Ovary (tissue), 9 donors: ENCODE measurements around the gene NBPF3. TPM values are rescaled to one million over a fixed set of nuclear protein-coding genes. Genes with fewer than 3 reads are reported as not detected.
A peak's percentile ranks its signal among the peaks of the same experiment; 100 is the strongest.

Experiments
- DNase-seq, 5 donors: peaks; one replicate each; pipeline ENCODE4 v3.0.0-alpha.2; 2019 to 2020
- H3K27ac ChIP-seq, 2 donors: fragments of 200-600 bp; one replicate each; pipeline versions ENCODE4 v1.5.1 to v1.8.0; 2019 to 2022
- H3K27me3 ChIP-seq: fragments of 200-600 bp; one replicate; pipeline ENCODE4 v1.8.0; 2022
- H3K36me3 ChIP-seq: fragments of 200-600 bp; sonication (generic); one replicate; pipeline ENCODE4 v1.5.1; 2019
- H3K4me1 ChIP-seq: one replicate; pipeline ENCODE4 v1.8.1; 2013; ENCODE audit warnings: mild to moderate bottlenecking, moderate library complexity; ENCODE audit not compliant: insufficient read depth
- H3K4me3 ChIP-seq: fragments of 200-600 bp; sonication (generic); one replicate; pipeline ENCODE4 v1.5.1; 2017
- H3K9me3 ChIP-seq, 2 donors: fragments of 200-600 bp in 1 of 2; sonication (generic) in 1 of 2; one replicate each; pipeline versions ENCODE4 v1.5.1 to v1.8.1; 2013 to 2019; ENCODE audit warnings: mild to moderate bottlenecking in 1 of 2, moderate library complexity in 1 of 2
- EP300 ChIP-seq: sonication (generic); formaldehyde crosslinking; IDR thresholded peaks from one replicate; pipeline ENCODE4 v1.6.1; 2017; ENCODE audit warnings: antibody characterized with exemption
- POLR2A ChIP-seq: fragments of 450-650 bp; IDR thresholded peaks from one replicate; pipeline ENCODE4 v1.6.1; 2017; ENCODE audit warnings: antibody characterized with exemption, mild to moderate bottlenecking, moderate library complexity
- WGBS, 3 donors: extraction: QIAGEN DNeasy Blood & Tissue Kit in 1 of 3; methylation state at CpG; one replicate each; pipeline versions ENCODE4 v1.1.5 to v1.1.7; 2013 to 2017; 5-methylcytosine and 5-hydroxymethylcytosine counted together
- intact Hi-C, 4 donors: fragments of 100-400 bp; cut with DNase I; formaldehyde crosslinking; loops; one replicate each; pipeline versions ENCODE4 v1.11.0 to v1.15.1; 2022 to 2023
- polyA plus RNA-seq, 2 donors: library from polyadenylated mRNA; stranded (reverse); fragments of 200-250 nt in 1 of 2; fragments of 350-450 nt in 1 of 2; fragmentation: Illumina TruSeq in 1 of 2; extraction: RNeasy Lipid Tissue Mini Kit (QIAGEN cat#74804) in 1 of 2; gene quantifications; one replicate each; pipeline ENCODE4 v1.2.3, GENCODE V29; 2013 to 2014
- total RNA-seq, 7 donors: library from RNA; depleted of rRNA in 2 of 7; stranded (reverse); fragments of >200 nt in 2 of 7; fragmentation: NEBNext Ultra II Directional in 3 of 7; extraction: Animal tissue kit (Norgen Biotek cat#: 25700) in 3 of 7; gene quantifications; one replicate each; pipeline versions ENCODE4 v1.1.0 to v1.2.4, GENCODE V29; 2016 to 2023
- TF ChIP-seq, protein P1 (sequence below), 3 donors: fragments of 450-650 bp in 2 of 3; fragments of 200-600 bp in 1 of 3; IDR thresholded peaks; one replicate each; pipeline versions ENCODE4 v1.5.1 to v1.8.0; 2016 to 2022; ENCODE audit warnings: antibody characterized with exemption in 3 of 3, mild to moderate bottlenecking in 1 of 3
- donor health status: DM: no; HTN: no; CAD: no; lungs with moderate emphysema.
- donor health status: DM: no; HTN: no; CAD: no.
- donor health status: Bipolar disorder and iron deficiency.
- donor health status: DM: yes; HTN: yes; CAD: no.
- donor health status: DM: no; HTN: no; CAD: no.
- donor health status: DM: yes; HTN: yes; CAD: no.

Gene NBPF3
- total and polyA plus RNA-seq, 9 donors, result 4.2 to 11.1 (median 8.8) TPM

DNA sequence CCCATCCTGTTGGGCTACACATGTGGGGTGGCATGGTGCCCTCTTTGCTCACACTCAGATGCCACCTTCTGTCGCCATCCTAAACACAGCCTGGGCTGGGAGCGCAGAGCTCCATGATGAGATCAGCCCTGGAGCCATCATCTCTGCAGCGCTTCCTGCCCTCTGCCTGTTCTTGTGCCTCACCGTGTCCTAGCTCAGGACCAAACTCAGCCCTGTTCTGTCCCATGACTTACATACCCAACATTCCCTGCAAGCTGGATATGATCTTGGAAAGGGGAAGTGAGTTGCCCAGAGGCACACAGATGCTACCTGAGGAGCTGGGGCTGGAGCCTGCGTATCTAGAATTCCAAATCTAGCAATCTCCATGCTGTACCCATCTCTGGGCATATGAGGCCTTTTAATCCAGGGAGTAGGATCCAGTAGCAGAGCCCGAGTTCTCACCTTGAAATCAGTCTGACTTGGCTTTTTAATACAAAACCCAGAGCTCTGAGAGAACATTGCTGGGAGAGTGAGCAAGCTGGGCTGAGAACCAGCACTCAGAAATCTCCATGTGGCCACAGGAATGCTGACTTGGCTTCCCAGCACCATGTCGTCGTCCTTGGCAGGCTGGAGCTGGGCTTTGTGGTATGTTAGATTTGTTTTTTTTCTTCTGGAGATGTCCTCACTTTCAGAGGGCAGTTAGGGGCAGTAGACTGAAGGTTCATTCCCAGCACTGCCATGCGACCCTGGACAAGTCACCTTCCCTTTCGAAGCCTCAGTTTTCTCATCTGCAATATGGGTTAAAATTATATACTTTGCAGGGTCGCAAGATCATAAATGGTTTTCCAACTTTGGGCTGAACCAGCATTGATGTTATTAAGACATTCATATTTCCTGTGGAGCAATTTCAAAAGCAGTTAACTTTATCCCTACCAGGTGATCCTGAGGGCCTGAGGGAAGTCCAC, 71.9 kb downstream of the NBPF3 start:
- H3K4me1 ChIP-seq, result peaks cover 4% of the 10 kb centered on the region
- 52 to 61% (median 56%) methylated on average over 11 of the region's 11 CpGs for WGBS, 3 donors
- intact Hi-C loops, result no loop called here
- no peak overlapping the region for H3K4me3 ChIP-seq
- H3K9me3 ChIP-seq, result no peaks in the 10 kb centered on the region
- H3K36me3 ChIP-seq, result no peaks in the 10 kb centered on the region
- H3K27ac ChIP-seq, result no peak overlapping the region
- TF ChIP-seq, protein P1, sequence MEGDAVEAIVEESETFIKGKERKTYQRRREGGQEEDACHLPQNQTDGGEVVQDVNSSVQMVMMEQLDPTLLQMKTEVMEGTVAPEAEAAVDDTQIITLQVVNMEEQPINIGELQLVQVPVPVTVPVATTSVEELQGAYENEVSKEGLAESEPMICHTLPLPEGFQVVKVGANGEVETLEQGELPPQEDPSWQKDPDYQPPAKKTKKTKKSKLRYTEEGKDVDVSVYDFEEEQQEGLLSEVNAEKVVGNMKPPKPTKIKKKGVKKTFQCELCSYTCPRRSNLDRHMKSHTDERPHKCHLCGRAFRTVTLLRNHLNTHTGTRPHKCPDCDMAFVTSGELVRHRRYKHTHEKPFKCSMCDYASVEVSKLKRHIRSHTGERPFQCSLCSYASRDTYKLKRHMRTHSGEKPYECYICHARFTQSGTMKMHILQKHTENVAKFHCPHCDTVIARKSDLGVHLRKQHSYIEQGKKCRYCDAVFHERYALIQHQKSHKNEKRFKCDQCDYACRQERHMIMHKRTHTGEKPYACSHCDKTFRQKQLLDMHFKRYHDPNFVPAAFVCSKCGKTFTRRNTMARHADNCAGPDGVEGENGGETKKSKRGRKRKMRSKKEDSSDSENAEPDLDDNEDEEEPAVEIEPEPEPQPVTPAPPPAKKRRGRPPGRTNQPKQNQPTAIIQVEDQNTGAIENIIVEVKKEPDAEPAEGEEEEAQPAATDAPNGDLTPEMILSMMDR (IDR thresholded peaks at IDR 0.05), result no peak
- TF ChIP-seq EP300 (no peak), POLR2A (no peak)
- no peaks in the 10 kb centered on the region for H3K27me3 ChIP-seq
- peak in 4 of 5 donors; percentile 28 to 70 (median 48) for DNase-seq

DNA sequence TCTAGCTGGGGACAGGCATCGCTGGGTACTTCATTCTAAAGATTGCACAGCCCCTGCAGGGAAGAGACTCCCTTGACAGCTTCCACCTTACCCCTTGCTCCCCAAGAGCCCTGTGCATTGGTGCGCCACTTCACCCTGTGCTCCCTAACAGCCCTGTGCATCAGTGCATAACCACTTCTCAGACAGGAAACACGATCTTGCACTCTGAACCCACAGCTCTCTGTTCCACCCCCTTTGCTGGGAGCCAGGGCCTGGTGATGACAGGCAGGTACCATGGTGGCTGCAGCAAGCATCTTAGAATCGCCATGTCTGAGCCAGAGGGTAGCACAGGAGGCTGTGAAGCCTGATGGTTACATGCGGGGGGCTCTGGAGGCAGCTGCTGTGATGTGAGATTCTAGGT, 74.3 kb downstream of the NBPF3 start:
- TF ChIP-seq, protein P1 (IDR thresholded peaks at IDR 0.05), result no peak
- no peak for TF ChIP-seq EP300
- no peak for TF ChIP-seq POLR2A
- Histone ChIP-seq H3K4me3 (no peak overlapping the region), H3K27me3 (no peaks in the 10 kb centered on the region), H3K9me3 (no peaks in the 10 kb centered on the region), H3K4me1 (peaks cover 4% of the 10 kb centered on the region), H3K36me3 (no peaks in the 10 kb centered on the region), H3K27ac (no peak overlapping the region)
- intact Hi-C loops, result no loop called here
- 82 to 91% (median 90%) methylated on average over 5 of the region's 5 CpGs for WGBS, 3 donors
- DNase-seq, result no peak

DNA sequence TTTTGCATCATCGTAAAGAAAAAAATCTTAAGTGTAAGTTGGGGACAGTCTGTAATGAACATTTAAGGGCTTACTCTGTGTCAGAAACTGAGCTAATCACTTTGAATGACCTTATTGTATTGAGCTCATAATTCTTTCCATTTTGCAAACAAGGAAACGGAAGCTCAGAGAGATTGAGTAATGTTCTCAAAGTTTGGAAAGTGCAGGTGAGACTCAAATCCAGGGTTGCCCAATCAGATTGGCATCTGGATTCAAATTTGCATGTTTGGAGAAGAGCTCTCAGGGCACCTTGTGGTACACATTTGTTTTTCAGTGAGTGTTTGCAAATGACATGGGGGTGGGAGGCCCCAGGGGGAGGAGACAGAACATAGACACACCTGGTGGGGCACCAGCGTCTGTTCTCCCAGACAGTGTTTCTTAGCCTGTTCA, 77.2 kb downstream of the NBPF3 start:
- TF ChIP-seq, protein P1 (IDR thresholded peaks at IDR 0.05), result no peak
- TF ChIP-seq POLR2A (no peak), EP300 (no peak)
- Histone ChIP-seq H3K9me3 (no peaks in the 10 kb centered on the region), H3K36me3 (no peaks in the 10 kb centered on the region), H3K4me3 (no peak overlapping the region), H3K27me3 (no peaks in the 10 kb centered on the region), H3K4me1 (no peaks in the 10 kb centered on the region), H3K27ac (no peak overlapping the region)
- 80 to 88% (median 86%) methylated on average over 3 of the region's 3 CpGs for WGBS, 3 donors
- intact Hi-C loops, result no loop called here
- no peak for DNase-seq

DNA sequence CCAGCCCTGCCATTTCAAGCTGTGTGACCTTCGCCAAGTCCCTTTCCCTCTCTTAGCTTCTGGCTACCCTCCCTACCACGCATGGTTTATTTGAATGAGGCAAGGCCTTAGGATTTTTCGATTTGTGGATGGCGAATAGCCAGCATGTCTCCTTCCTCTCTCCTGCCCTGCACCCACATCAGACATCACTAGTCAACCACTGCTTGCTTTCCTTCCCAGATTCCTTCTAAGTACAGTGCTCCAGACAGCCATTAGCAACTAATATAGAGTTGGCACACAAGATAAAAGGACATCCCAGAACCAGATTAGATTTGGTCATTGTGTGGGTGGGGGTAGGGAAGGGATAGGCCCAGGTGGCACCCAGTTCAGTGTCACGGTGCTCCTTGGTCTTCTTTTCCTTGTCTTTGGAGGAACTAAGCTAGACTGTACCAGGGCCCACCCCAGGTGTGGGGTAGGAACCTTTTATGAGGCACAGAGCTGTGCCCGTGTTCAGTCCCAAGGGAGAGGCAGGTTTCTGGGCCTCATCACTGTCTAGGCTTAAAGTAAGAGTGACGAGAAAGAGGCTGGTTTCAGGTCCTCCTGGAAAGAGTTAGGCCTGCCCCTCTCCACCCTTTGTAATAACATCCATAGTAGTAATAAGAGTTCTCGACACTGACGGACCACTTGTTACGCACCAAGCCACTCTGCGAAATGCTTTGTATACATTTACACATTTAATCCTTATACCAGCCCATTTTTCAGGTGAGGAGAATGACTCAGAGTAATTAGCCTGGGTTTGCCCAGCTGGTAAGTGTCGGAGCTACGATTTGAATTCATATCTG, 77.9 kb downstream of the NBPF3 start:
- H3K4me1 ChIP-seq, result no peaks in the 10 kb centered on the region
- H3K36me3 ChIP-seq, result no peaks in the 10 kb centered on the region
- no peak overlapping the region for H3K4me3 ChIP-seq
- no peak for DNase-seq
- no peaks in the 10 kb centered on the region for H3K27me3 ChIP-seq
- no peaks in the 10 kb centered on the region for H3K9me3 ChIP-seq
- TF ChIP-seq EP300 (no peak), POLR2A (no peak)
- TF ChIP-seq, protein P1 (IDR thresholded peaks at IDR 0.05), result no peak
- 80 to 87% (median 84%) methylated on average over 13 of the region's 13 CpGs for whole genome bisulfite sequencing, 3 donors
- no peak overlapping the region for H3K27ac ChIP-seq
- intact Hi-C loops, result no loop called here
